ENCODE measurements around the gene ZNF396.
A peak's percentile ranks its signal among the peaks of the same experiment; 100 is the strongest.

Gene ZNF396

GRCh38 chr18:35397976-35398375, 20.8 kb upstream of the ZNF396 start:
- TF ChIP-seq RAD21 (IDR thresholded peaks at IDR 0.05; ENCODE audit: low read depth) (no peak), REST (IDR thresholded peaks at IDR 0.05; ENCODE audit: low read depth) (no peak), EGR1 (IDR thresholded peaks at IDR 0.05) (no peak), YY1 (IDR thresholded peaks at IDR 0.05; ENCODE audit: low read depth) (no peak), NFIC (IDR thresholded peaks at IDR 0.05) (no peak), USF1 (IDR thresholded peaks at IDR 0.05) (no peak), ZBTB7A (IDR thresholded peaks at IDR 0.05; ENCODE audit: low read depth) (no peak), FOXM1 (IDR thresholded peaks at IDR 0.05; ENCODE audit: borderline replicate concordance, low read depth) (no peak), TCF12 (IDR thresholded peaks at IDR 0.05; ENCODE audit: low read depth) (no peak), EP300 (IDR thresholded peaks at IDR 0.05; ENCODE audit: borderline replicate concordance) (no peak)

GRCh38 chr18:35393716-35394115, 16.6 kb upstream of the ZNF396 start:
- no peak for TF ChIP-seq ZBTB7A (IDR thresholded peaks at IDR 0.05; ENCODE audit: low read depth)
- TF ChIP-seq TAF1 (IDR thresholded peaks at IDR 0.05; ENCODE audit: low read depth) = no peak
- no peak for TF ChIP-seq CREB1 (IDR thresholded peaks at IDR 0.05; ENCODE audit: low read depth)
- TF ChIP-seq YY1 (IDR thresholded peaks at IDR 0.05; ENCODE audit: low read depth) = no peak
- TF ChIP-seq NFIC (IDR thresholded peaks at IDR 0.05) = no peak
- TF ChIP-seq MAX (IDR thresholded peaks at IDR 0.05) = no peak
- no peak for TF ChIP-seq USF1 (IDR thresholded peaks at IDR 0.05)
- TF ChIP-seq EP300 (IDR thresholded peaks at IDR 0.05; ENCODE audit: borderline replicate concordance) = no peak
- TF ChIP-seq CEBPB (IDR thresholded peaks at IDR 0.05) = no peak
- no peak for TF ChIP-seq TEAD4 (IDR thresholded peaks at IDR 0.05)

GRCh38 chr18:35392375-35392774, 15.2 kb upstream of the ZNF396 start:
- TF ChIP-seq YY1 (IDR thresholded peaks at IDR 0.05; ENCODE audit: low read depth) (no peak), FOXM1 (IDR thresholded peaks at IDR 0.05; ENCODE audit: borderline replicate concordance, low read depth) (no peak), TEAD4 (IDR thresholded peaks at IDR 0.05) (no peak), TCF12 (IDR thresholded peaks at IDR 0.05; ENCODE audit: low read depth) (no peak), CREB1 (IDR thresholded peaks at IDR 0.05; ENCODE audit: low read depth) (no peak), EGR1 (IDR thresholded peaks at IDR 0.05) (no peak), REST (IDR thresholded peaks at IDR 0.05; ENCODE audit: low read depth) (no peak), CEBPB (IDR thresholded peaks at IDR 0.05) (no peak), TAF1 (IDR thresholded peaks at IDR 0.05; ENCODE audit: low read depth) (no peak), USF1 (IDR thresholded peaks at IDR 0.05) (no peak), MAX (IDR thresholded peaks at IDR 0.05) (no peak), EP300 (IDR thresholded peaks at IDR 0.05; ENCODE audit: borderline replicate concordance) (no peak), ZBTB7A (IDR thresholded peaks at IDR 0.05; ENCODE audit: low read depth) (no peak)

GRCh38 chr18:35390951-35391700, 14.0 kb upstream of the ZNF396 start:
- TF ChIP-seq EP300 (IDR thresholded peaks at IDR 0.05; ENCODE audit: borderline replicate concordance) (no peak), FOXM1 (IDR thresholded peaks at IDR 0.05; ENCODE audit: borderline replicate concordance, low read depth) (no peak), YY1 (IDR thresholded peaks at IDR 0.05; ENCODE audit: low read depth) (no peak)

- no peak for TF ChIP-seq ZBTB7A (IDR thresholded peaks at IDR 0.05; ENCODE audit: low read depth)
- TF ChIP-seq FOXM1 (IDR thresholded peaks at IDR 0.05; ENCODE audit: borderline replicate concordance, low read depth) = no peak
Observed at GRCh38 chr18:35389095-35389618, 12.0 kb upstream of the ZNF396 start.

GRCh38 chr18:35387152-35387571, 10.0 kb upstream of the ZNF396 start:
- no peak for TF ChIP-seq EGR1 (IDR thresholded peaks at IDR 0.05)
- peak; percentile 15; the same call in 1 of the 2 replicates for TF ChIP-seq RAD21 (IDR thresholded peaks at IDR 0.05; ENCODE audit: low read depth)
